HG03095 (cell line): ENCODE measurements around the gene AP1S3.
"Not testable (repeated sequence)": the region's sequence is repeated elsewhere in the genome, so short reads cannot be mapped to it uniquely, and the experiment has no call there.

Source experiments
- ATAC-seq: cut with Tn5 transposase; IDR thresholded peaks from one replicate; pipeline ENCODE4 v1.9.1; 2021; ENCODE audit warnings: moderate library complexity; ENCODE audit not compliant: unreplicated experiment

Gene AP1S3

DNA sequence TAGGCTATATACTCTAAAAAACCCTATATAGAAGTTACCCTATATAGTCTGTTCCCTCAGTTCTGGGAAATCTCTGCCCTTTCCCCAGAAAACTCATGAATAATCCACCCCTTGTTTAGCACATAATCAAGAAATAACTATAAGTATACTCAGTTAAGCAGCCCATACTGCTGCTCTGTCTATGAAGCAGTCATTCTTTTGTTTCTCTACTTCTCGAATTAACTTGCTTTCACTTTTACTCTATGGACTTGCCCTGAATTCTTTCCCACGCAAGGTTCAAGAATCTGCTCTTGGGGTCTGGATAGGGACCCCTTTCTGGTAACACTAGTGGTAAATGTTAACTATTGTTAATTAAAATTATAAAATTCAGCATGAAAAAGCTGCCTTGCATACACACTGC, 17.4 kb upstream of the AP1S3 start:
- peak; percentile 56 for ATAC-seq

DNA sequence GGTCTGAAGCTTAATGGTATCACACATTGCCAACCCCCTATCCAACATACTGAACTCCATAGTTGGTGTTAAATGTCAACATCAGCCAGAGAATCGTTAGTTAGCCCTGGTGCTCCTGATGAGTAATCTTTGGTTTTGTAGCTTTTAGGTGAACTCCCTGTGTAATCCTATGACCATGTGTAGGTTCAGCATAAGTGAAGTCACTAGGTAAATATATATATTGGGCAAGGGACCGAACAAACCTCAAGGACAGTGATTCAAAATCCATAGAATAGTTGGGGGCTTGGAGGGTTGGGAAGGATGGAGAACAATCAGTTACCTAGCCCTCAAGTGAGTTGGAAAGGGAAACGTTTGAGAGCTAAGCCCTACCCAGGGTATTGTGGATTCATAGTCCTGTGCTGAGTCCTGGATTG, 16.0 kb upstream of the AP1S3 start:
- ATAC-seq, result peak; percentile 41

DNA sequence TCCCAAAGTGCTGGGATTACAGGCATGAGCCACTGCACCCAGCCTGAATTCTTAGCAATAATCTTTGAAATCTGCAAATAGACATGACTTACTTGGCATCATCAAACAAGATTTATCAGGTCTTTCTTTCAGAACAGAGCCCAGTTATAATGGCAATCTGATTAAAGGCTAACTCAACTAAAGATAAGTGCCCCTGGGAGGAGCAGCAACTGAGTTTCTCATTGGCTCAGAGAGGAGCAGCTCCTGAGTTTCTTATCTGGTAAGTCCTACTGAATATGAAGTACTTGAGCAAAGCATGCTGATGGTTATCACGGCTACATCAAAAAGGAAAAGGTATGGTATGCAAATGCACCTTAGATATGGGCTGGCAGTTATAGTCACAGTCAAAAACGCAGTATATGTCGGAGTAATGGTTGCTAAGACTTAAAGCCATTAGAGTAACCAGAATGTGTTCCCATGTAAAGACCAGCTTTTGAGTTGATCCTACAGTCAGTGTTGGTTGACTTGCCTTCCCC, 15.0 kb upstream of the AP1S3 start:
- no peak for ATAC-seq

DNA sequence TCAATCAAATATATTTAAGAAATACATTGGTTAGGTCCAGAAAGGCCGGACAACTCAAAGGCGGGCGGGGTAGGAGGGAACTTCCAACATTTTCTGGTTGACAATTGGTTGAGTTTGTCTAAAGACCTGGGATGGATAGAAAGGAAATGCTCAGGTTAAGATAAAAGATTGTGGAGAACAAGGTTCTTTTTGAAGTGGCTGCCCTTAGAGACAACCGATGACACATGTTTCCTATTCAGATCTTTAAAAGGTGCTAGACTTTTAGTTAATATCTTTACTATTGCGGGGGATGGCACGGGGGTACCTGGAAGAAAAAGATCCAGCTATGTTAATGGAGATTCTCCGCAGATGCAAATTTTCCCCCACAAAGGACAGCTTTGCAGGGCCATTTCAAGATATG, 10.0 kb upstream of the AP1S3 start:
- ATAC-seq, result no peak

DNA sequence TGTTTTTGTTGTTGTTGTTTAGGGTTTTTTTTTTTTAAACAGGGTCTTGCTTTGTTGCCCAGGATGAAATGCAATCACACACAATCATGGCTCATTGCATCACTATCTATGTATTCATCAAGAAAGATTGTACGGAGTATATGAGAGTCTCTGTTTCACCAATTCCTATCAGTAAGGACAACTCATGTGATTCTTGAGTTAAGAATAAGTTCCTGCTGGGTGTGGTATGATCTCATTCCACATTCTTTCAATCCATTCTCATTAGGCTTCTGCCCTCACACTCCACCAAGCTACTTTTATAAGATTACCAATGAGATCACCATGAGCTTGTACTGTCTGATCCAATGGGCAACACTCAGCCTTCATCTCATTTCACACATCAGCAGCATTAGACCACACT, 9.1 kb upstream of the AP1S3 start:
- ATAC-seq, result no peak

DNA sequence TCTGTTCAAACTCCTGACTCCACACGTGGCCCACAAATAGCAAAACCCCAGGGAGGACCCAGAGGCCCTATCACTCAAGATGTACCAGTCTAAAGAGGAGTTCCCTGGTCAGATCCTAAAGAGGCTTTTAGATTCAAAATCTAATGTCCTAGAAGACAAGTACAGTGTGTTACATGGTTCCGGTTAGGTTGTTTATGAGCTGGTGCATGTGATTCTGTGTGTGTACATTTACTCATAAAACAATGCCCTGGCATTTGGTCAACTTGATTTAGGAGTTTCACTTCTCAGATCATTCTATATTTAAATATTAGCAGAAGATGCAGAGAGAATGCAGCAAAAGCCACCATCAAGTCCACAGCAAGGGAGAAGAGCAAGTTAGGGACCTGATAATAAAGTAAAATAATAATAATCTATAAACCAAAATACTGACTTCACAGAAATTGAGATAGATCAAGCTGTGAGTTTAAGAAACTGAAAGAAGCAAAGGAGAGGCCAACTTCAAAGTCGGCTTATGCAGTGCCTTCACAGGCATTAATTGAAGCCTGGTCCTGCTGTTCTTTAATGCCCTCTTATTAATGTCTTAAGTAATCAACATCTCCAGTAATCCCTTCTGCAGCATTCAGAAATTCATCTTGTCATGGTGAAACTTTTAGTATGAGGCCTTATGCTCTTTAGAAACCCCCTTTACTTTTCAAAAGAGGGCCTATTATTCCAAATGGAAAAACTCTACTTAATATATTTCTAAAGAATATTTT, 4.2 kb upstream of the AP1S3 start:
- no peak for ATAC-seq

DNA sequence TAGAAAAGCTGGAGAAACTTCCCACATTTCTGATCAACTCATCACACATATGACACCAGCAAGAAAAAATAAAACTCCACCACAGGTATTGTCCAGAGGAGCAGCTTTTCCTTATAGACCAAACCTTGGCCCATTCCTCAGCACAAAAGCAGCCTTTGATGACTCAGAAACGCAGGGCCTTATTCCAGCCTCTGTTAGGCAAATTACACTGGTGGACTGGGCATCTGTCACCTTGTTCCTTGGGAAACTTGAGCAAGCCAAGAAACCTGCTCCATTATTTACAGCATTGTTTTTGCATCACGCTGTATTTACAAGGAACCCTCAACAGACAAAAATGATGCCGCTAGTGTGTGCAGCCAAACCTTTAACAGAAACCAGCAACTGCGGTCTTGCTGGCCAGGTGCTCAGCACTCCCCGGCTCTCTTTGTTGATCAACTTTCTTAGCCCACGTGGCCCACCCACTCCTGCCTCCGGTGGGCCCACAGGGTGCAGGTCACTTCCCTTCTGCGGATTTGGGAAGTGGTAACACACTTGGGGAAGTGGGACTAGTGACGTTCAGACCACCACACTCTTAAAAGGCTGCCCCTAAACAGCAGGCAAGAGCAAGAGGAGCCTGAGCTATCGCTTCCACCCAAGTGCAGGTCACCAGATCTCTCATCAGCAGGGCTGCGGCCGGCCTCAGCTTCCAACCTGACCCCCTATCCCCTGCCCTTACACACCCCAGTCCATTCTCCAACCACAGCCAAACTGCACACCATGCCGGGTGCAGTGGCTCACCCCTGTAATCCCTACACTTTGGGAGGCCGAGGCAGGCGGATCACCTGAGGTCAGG, 1.5 kb downstream of the AP1S3 start:
- peak; percentile 60 for ATAC-seq

DNA sequence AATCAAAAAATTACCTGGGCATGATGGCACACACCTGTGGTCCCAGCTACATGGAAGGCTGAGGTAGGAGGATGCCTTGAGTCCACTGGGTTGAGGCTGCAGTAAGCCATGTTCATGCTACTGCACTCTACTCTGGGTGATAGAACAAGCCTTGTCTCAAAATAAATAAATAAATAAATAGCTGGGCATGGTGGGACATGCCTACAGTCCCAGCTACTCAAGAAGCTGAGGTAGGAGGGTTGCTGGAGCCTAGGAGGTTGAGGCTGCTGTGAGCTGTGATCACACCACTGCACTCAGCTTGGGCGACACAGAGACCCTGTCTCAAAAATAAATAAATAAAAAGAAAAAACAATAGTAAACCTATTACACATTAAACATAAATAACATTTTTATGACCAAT, 3.0 kb downstream of the AP1S3 start:
- no peak for ATAC-seq

DNA sequence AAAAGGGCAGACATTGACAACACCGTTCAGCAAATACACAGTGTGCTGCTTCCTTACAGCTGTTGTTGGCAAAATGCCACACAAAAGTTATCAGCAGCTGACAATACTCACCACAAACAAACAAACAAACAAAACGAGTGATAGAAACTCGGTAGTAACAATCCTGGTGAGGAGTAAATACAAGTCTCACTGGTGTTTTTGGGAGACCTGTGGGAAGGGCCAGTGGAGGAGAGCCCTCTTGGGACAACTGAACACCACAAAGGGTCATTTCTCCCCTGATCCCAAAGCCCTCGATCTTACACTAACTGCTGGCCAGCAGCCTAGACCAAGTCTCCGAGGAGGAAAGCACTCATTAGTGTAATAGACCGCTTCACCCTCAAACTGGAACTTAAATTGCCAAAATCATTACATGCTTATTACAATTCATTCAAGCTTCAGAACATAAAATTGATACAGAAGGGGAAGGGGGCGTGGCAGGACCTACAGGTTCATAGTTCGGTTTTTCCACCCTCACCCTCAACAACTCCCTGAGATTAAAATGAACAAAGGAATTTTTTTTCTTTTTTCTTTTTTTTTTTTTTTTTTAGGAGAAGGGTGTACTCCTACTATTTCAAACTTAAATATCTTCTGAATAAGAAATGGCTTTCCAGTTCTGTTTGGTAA, 5.0 kb downstream of the AP1S3 start:
- ATAC-seq, result no peak

DNA sequence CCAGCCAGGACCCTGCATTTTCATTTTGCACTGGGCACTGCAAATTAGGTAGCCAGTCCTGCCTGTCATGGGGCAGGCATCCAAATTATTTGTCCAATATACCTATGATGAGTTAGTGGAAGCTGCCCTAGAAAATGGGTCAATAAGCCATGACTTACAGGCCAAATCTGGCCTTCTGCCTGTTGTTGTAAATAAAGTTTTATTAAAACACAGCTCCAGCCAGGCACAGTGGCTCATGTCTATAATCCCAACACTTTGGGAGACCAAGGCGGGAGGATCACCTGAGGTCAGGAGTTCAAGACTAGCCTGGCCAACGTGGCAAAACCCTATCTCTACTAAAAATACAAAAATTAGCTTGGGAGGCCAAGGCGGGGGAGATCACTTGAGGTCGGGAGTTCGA, 8.3 kb downstream of the AP1S3 start:
- ATAC-seq, result no peak

DNA sequence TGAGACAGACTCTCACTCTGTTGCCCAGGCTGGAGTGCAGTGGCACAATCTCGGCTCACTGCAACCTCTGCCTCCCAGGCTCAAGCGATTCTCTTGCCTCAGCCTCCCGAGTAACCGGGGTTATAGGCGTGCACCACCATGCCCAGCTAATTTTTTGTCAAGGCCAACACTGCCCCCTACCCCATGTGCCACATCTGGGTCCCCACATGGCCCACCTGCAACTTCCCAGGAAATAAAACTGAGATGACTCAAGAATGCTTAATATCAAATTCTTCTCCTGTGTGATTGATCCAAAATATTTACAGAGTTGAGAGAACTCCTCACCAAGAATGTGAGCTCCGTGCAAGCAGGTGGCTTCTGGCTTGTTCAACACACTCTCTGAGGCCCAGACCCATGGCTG, 9.1 kb downstream of the AP1S3 start:
- ATAC-seq, result no peak

DNA sequence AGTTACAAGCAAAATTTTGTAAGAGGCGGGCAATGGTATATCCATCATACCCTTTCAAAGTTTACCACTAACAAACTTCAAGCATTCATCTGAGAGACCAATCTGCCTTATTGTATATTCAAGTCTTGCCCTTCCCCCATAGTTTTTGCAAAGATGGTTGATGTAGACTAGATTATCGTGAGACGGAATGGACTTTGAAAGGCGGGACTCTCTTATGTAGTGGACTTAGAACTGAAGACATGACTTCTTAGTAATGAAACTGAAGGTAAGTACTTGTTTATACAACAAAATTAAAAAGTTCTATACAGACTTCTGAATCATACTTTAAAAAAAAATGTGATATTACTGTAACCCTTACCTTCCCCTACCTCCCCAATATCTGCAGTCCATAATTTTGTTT, 10.4 kb downstream of the AP1S3 start:
- no peak for ATAC-seq

DNA sequence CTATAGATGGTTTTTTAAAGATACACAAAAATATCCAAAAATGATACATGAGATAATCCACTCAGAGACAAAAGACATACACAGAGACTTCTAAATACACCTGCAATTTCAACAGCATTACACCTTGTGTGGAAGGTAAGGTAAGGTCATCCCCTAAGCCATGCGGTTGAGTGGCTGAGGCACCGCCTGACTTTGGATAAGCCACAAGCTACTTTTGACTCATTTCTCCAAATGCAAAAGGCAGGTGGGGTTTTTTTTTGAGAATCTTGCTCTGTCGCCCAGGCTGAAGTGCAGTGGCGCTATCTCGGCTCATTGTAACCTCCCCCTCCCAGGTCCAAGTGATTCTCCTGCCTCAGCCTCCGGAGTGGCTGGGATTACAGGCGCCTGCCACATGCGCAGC, 13.1 kb downstream of the AP1S3 start:
- no peak for ATAC-seq

DNA sequence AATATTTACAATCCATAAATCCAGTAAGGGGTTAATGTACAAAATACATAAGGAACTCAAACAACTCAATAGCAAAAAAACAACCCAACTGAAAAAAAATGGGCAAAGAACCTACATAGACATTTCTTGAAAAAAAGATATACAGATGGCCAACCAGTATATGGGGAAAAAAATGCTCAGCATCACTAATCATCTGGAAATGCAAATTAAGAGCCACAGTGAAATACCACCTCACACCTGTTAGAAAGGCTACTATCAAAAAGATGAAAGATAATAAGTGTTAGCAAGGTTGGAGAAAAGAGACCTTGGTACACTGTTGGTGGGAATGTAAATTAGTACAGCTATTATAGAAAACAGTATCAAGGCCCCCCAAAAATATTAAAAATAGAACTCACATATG, 14.6 kb downstream of the AP1S3 start:
- no peak for ATAC-seq

DNA sequence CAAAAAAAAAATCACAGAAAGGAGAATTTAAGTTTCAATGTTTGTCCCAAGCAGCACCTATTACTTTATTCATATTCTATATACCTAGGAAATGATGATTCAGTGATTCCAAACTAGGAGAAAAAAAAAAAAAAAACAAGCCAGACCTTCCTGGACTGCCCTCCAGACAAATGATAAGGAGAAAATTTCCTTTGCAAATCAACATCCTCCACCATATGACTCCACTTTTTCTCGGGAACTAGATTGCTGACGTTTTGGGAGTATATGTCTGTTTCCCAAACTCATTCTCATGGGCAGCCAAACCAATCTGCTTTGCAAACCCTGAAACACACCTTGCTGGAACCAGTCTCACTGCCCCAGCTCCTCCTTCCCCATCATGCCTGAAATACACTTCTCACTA, 16.8 kb downstream of the AP1S3 start:
- no peak for ATAC-seq

DNA sequence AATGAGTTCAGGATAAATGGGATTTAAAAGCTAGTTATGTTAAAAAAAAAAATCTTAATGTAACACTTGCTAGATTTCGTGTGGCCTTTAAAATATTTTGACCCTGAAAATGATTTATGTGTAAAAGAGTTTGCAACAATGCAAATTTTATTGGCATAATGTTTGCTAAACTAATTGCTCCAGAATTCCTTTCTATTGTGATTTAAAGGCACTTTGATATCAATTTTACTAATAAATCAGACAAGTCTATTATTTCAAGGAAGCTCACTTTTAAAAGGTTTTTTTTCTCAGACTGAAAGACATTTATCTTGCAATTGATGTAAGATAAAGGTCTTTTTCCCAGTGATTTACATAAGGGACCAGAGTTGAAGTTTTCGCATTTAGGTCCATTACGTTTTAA, 17.5 kb downstream of the AP1S3 start:
- ATAC-seq, result no peak

DNA sequence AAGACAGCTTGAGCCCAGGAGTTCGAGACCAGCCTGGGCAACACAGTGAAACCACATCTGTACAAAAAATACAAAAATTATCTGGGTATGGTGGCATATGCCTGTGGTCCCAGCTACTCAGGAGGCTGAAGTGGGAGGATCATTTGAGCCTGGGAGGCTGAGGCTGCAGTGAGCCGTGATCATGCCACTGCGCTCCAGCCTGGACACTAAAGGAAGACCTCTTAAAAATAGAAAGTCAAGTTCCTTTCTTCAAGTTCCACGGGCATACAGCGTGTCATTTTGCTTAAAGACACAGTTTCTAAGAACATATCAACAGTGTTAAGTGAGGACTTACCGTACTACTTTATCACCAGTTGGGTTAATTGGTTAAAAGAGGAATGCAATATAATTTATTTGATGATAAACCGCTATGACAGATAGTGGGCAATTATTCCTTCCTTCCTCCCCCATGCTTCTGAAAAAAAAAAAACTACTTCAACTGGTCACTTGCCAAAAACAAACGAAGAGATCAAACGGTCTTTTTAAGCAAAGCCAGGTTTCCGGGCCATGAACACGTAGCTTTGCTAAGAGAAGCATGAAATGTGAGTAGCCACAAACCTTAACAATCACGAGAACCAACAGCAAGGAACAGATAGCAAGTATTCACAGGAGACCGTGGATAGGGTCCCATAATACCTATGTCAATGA, 21.4 kb downstream of the AP1S3 start:
- no peak for ATAC-seq

DNA sequence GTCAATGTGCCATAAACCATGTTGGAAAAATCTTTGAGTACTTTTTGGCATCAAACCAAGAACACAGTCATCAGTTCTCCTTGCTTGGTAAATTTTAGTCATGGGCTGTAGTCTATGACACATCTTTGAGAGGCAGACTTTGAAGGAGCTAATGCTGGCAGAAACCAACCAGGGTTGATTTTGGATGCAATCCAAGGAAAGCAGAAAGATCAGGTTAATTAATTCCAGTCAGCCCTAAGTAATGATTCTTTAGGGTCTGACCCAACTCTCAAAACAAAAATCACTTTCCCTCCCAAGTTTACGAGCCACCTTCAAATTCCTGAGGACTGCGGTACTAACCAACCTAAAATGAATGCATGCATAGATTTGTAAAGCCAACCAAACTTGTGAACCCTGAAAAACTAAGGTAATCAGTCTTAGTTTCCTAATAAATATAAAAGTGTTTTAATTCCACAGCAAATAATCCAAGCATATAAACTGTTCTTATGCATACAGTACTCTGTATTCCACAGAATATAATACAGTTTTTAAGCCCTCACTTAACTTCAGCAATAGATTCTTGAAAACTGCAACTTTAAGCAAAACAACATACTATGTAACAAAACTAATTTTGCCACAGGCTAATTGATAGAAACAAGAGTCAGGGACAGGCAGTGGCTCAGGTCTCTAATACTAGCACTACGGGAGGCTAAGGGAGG, 22.0 kb downstream of the AP1S3 start:
- no peak for ATAC-seq

DNA sequence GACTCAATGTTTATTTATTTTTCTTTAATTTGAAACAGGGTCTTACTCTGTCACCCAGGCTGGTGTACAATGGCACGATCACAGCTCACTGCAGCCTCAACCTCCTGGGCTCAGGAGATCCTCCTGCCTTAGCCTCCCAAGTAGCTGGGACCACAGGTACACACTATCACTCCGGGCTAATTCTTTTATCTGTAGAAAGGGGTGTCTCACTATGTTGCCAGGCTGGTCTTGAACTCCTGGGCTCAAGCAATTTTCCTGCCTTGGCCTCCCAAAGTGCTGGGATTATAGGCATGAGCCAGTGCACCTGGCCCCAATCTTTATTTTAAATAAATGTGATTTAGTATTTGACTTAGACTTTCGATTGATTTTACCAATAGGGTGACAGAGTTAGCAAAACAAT, 22.6 kb downstream of the AP1S3 start:
- ATAC-seq, result not testable (repeated sequence)

DNA sequence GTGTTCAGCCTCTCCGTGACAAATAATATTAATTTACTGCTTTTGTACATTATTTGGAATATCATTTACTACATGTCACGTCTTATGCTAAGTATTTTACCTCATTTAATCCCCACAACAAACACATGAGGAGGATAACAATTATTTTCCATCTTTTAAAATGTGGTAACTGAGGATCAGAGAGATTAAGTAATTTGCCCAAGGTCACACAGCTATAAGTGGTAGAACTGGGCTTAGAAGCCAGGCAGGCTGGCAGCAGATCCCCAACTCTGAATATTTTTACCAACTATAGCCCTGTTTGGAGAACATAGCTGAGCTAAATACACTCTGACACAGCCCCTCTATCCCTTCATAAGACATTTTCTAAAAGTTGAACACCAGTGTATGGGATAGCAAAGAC, 24.1 kb downstream of the AP1S3 start:
- ATAC-seq, result no peak

DNA sequence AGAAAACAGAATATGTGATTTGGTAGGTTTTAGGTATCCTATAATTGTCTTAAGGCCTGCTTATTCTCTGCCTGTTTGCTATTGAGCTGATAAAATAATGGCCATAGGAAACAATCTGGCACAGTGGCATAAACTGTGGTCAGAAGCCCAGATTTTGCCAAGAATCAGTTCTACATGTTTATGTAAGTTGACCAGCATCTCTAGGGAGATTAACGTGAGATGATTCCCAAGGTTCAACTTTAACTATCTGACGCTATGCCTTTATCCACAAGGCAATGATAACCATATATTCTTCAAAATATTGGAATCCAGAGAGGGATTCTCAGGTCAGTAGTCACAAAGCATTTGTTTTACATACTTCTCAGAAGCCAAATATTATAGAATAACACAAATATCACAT, 25.6 kb downstream of the AP1S3 start:
- no peak for ATAC-seq
